ENCODE data around the gene SIRPG. TPM values are rescaled to one million over a fixed set of nuclear protein-coding genes. Genes with fewer than 3 reads are reported as not detected.

Gene SIRPG
- total RNA-seq, 1 experiment from 2014 or later, result not detected

GRCh38 chr20:1656844-1657243, 735 bp downstream of the SIRPG start:
- no peak for TF ChIP-seq CTCF (conservative IDR thresholded peaks at IDR 0.05)
- no peak overlapping the region for H3K4me3 Mint-ChIP-seq
- Histone ChIP-seq H3K56ac (ENCODE audit: insufficient read length, low read depth, low read length) (no peak overlapping the region), H3T11ph (ENCODE audit: low read length) (no peak overlapping the region), H2AK5ac (ENCODE audit: insufficient read length, low read length) (no peak overlapping the region), H3K14ac (ENCODE audit: insufficient read depth, low read length) (no peak overlapping the region), H2BK5ac (ENCODE audit: insufficient read length, low read length) (no peak overlapping the region), H4K8ac (replicated peaks; ENCODE audit: insufficient read length, low read depth, low read length) (no peak overlapping the region), H4K5ac (ENCODE audit: insufficient read length, low read depth, low read length) (no peak overlapping the region), H3K27ac (ENCODE audit: insufficient read length, low read depth, low read length) (no peak overlapping the region), H3K79me2 (ENCODE audit: insufficient read depth, low read length) (no peaks in the 10 kb centered on the region), H3K4me2 (ENCODE audit: insufficient read depth, insufficient read length, low read length) (no peak overlapping the region), H3K4me1 (ENCODE audit: insufficient read depth, low read length) (no peaks in the 10 kb centered on the region), H3K18ac (ENCODE audit: insufficient read length, low read depth, low read length) (no peak overlapping the region), H3K27me3 (ENCODE audit: insufficient read depth, low read length) (no peaks in the 10 kb centered on the region), H3K9me3 (ENCODE audit: control insufficient read depth, low read depth, low read length) (no peaks in the 10 kb centered on the region), H2AFZ (ENCODE audit: low read length) (no peak overlapping the region), H4K91ac (ENCODE audit: insufficient read length, low read depth, low read length) (no peak overlapping the region), H3K9ac (ENCODE audit: extremely low read depth, insufficient read length, low read length) (no peak overlapping the region), H2BK12ac (ENCODE audit: insufficient read length, low read depth, low read length) (no peak overlapping the region), H4K20me1 (ENCODE audit: control insufficient read depth, insufficient read depth, insufficient read length) (no peaks in the 10 kb centered on the region), H3K4ac (ENCODE audit: low read depth, low read length) (no peak overlapping the region), H3K23ac (ENCODE audit: insufficient read length, low read depth, low read length) (no peak overlapping the region), H2BK20ac (ENCODE audit: low read depth, low read length, poor library complexity, severe bottlenecking) (no peak overlapping the region), H2BK120ac (ENCODE audit: low read depth, low read length, poor library complexity, severe bottlenecking) (no peak overlapping the region), H3K23me2 (ENCODE audit: insufficient read length, low read depth, low read length, poor library complexity, severe bottlenecking) (no peaks in the 10 kb centered on the region), H2BK15ac (ENCODE audit: low read depth, low read length) (no peak overlapping the region), H3K79me1 (ENCODE audit: insufficient read depth, low read depth, low read length, poor library complexity, severe bottlenecking) (no peaks in the 10 kb centered on the region)
- no peak for DNase-seq
- WGBS (ENCODE audit: extremely low coverage, insufficient read length, low lambda C conversion rate), result no CpG with 5 or more reads among the region's 5 CpGs
- no peaks in the 10 kb centered on the region for H3K9me3 Mint-ChIP-seq
- H3K27ac Mint-ChIP-seq, result no peak overlapping the region
- peaks cover 20% of the 10 kb centered on the region for H3K27me3 Mint-ChIP-seq (ENCODE audit: low read depth)
- H3K4me1 Mint-ChIP-seq, result no peaks in the 10 kb centered on the region
- no peaks in the 10 kb centered on the region for H3K36me3 Mint-ChIP-seq (ENCODE audit: insufficient read depth in 1 of 3, low read depth in 3 of 3)

All from H9 (cell line).